RKO (cell line): ENCODE measurements around the gene IGSF11.
"Not testable (repeated sequence)": the region's sequence is repeated elsewhere in the genome, so short reads cannot be mapped to it uniquely, and the experiment has no call there.

Experiments
- DNase-seq: peaks from one replicate; pipeline ENCODE4 v3.0.0-alpha.2; 2016; ENCODE audit warnings: low spot score

IGSF11 gene

DNA sequence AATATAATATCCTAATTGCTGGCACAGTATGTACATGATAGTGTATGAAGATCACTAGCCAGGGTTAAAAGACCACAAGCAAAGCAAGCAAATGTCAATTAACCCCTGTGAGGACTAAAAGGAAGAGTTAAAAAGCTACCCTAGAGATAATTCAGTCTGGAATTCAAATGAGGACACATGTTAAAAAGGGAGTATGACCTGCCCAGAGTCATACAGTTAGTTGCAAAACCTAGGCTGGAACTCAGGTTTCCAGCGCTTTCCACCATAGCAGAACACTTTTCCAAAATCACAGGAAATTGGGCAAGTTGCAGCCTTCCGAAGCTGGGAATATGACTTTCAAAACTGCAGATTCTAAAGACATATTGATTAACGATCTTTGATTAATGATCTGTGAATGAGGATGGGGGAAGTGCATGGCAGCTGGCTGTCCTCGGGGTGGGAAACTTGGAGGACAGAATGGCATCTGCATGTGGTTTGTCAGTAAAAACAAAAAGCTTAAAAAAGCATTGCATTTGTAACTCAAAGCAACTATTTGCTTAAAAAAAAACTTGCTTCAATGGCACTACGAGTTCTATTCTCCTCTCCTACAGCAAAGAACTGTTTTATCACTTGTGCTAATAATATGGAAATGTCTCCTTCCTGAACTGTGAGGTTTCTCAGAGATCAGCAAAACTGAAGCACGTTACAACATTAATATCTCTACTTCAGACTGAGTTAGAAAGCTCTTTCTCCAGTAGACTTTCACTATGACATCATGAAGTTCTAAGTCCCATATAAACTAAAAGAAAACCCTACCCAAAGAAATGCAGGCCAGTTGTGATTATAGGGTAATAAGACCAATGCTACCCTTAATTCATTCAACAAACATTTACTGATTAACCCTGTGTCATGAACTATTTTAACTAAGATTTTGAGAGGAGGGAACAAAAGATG lies 46.2 kb downstream of the IGSF11 start:
- DNase-seq = no peak

DNA sequence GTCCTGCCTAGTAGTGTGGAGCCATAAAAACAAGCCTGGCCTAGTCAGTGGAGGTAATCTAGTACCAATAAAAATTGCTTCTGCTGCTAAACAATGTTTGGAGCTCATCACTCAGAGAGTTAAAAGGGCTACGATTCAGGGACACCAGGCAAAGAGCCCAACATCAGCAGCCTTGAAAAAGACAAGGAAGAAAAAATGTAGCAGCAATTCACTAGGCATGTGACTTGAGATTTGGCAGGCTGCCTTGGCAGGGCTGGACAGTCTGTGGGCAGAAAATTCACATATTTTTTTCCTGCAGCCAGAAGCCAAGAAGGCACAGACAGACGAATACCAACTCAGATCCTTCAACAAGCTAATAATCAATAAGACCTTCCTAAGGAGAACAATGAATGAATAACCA lies 47.2 kb downstream of the IGSF11 start:
- no peak for DNase-seq

DNA sequence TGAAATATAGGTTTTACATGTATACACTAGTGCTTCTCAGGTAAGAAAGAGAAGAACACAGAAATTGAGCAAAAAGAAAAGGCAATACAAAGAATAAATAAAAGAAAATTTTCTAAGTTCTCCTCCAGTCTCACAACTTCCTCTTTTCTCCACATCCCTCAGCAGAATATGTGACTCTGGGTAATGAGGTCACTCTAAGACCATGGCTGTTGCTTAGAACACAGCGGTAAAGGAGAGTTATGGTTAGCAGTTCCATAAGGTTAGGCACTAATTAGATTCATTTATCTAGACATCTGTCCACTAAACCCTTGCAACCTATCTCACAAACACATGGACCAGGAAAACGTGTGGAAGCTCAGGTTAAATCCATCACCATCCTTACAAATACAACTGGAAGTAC lies 47.9 kb downstream of the IGSF11 start:
- DNase-seq = no peak

DNA sequence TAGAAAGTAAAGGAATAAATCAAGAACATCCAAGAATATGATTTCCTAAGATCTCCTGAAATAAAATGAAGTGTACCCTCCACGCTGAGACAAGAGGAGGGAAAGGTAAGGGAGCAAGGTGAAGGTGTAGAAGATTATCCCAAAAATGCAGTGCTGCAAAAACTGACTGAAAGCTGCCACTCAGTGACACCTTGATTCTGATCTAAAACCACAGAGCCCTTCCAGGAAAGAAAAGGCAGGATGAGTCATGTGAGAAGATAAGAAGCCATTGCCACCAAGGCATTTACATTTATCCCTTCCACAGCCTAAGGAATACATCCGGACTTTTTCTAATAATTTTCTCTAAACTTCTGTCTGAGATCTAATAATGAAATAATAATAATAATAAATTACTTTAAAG lies 49.9 kb downstream of the IGSF11 start:
- no peak for DNase-seq

DNA sequence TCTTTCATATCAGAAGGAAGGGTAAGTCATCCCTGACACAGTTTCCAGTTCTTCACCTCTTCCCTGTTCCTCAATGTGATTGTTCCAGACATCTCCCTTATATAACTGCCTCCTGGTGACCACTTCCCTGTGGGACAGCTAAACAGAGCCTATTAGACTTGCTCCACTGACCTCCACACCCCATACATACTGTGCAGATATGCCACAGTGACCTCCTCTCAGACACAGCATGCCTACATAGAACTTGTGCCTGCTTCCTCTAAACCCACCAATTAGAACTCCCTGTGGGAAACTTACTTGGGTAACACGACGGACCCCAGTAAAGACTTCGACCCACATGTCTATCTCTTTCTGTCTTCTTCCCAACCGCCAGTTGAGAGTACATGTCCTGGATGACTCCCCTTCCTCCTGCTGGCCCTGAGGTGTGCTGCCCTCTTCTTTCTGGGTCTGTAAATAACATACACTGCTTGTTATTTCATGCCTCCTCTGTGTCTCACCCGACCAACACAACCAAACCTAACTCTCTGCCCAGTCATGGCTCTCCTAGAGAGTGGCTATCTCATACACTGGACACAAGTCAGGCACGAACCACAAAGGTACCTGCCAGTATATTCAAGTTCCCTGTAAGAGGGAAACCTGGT lies 53.0 kb downstream of the IGSF11 start:
- no peak for DNase-seq

DNA sequence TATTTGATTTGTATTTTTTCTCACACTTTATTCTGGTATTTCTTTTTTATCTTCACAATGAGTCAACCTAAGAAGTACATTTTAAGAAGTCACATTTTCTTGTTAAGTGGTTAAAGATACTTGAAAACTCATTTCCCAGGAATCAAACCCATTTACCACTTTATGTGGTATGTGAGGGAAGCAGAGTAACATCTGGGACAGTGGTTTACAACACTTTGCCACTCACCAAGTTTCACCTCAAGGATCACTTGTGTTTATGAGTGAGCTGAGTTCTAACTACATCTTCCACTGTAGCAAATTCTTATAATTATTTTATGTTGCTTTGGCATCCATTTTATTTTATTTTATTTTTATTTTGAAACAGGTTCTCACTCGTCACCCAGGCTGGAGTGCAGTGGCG lies 53.8 kb downstream of the IGSF11 start:
- no peak for DNase-seq

DNA sequence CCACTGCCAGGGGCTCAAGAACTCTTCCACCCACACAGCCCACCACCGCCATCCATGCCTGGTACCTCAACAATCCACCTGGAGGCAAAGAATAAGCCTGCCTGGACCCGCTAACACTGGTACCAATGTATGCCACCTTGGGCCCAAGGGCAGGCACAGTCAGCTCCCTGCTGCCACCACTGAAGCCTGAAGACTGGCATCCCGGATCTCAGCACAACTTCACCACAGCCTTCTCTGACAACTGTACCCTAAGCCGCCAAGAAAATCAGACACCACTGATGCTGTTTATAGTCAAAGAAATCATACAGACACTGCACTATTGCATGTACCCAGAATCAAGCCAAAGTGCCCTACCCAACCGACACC lies 56.3 kb downstream of the IGSF11 start:
- DNase-seq = no peak

DNA sequence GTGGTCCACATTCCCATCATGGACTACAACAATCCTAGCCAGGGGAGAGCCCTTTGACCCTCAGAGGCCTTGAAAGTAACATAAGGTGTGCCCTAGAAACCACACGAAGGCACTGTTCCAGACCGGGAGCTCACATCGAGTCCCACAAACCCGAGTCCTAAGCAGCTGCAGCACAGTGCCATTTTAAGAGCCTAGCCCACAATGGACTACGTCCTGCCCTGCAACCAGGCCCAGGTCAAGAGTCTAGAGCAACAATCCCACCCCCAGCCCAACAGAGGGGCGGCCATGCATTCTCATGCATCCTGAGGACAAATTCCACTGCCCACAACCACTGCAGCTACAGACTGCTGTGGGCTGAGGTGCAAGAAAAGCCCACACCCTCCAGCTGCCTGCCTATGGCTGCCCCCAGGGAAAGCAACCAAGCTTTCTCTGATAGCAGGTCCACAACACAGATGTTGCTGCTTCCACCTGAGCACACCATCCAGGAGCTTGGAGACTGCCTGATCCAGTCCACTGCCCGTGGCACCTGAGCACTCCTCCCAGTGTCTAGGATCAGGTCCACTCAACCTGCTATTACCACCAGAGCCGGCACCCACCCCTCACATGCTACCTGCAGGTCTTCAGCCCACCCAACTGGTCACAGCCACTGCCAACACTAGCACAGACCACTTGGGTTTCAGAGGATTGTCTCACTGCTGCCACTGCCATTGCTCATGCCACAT lies 56.8 kb downstream of the IGSF11 start:
- no peak for DNase-seq

DNA sequence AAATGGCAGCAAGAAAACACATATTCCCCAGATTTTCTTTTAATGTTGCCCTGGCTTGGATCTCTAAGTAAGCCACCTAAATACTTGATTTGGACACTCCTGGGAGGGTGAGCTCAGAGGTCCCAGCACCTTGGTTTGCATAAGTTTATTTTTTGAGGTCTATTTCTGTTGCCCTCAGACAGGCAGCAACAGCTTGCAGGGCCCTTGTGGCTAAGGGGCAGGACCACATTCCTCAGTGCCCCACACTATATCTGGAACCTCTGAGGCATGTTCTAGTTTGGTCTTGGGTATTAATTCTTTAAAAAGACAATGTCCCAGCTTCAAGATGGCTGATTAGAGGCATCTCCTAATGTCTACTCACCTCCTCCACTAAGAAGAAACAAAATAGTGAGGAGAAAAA lies 57.5 kb downstream of the IGSF11 start:
- DNase-seq = no peak

DNA sequence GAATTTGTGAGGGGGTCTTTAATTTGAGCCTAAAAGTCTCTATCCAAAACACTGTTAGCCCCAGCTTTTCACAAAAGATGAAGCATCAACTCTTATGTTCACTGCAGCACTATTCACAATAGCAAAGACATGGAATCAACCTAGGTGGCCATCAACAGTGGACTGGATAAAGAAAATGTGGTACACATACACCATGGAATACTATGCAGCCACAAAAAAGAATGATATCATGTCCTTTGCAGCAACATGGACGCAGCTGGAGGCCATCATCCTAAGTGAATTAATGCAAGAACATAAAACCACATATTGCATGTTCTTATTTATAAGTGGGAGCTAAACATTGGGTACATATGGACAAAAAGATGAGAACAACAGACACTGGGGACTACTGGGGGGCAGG lies 59.2 kb downstream of the IGSF11 start:
- not testable (repeated sequence) for DNase-seq

DNA sequence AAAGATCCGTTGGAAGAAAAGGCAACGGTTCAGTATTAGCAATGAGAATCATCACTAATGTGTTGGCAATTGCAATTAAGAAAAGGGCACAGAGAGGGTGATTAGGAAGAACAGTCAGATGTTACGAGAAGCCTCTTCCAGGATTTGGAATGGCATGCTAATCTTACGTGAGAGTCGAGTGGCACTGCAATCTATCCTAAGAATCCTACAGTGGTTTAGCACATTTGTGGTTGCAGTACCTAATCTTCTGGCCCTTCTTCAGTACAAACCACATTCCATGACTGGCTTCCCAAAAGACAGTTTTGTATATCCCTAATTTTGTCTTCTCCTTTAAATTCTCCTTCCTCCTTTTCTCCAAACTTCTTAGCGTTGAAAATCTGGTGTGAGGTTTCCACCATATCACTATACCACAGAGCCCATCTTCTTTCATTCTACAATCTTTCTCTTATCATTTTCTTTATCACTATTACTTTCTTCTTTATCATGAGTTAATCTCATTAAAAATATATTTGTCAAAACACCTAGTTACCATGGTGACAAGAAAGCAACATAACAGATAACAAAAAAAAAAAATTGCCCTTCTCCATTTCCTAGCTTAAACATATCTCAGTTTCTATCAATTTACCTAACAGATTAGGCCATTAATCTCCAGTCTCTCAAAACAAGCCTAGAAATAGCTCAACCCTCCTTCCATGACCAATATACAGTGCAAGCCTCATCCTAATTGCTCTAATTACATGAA lies 60.1 kb downstream of the IGSF11 start:
- no peak for DNase-seq

DNA sequence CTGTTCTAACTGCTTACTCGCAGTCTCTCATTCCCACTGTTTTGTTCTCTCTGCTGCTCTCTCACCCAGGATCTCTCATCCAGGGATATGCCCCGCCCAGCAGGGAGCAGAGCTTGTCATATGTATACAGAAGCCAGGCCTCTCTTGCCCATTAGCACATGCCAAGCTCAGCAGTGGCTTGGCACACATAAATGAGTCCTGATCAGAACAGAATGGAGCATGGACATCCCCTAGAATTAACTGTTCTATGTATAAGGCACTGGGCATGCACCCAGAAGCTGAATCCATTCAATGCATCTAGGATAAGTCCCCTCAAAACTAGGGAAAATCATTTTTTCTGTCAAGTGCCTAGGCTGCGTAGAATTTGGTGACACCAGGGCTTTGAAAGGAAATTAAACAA lies 61.6 kb downstream of the IGSF11 start:
- no peak for DNase-seq

DNA sequence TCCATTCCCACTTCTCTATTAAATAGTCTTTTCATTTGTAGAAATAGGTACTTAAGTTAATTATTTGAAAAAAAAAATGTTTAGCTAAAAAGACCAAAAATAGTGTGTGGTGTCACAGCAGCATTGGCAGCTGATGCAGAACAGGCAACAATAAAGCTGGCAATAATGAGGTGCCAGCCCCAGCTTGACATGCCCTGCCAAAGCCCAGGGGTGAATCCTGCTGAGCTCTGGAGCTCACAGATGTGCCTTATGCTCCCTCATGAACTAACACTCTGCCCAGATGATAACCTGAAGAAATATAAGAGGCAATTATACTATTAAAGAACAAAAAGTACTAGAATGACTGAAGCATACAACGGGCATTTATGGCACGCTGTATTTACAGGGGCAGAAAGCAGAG lies 63.8 kb downstream of the IGSF11 start:
- DNase-seq = no peak

DNA sequence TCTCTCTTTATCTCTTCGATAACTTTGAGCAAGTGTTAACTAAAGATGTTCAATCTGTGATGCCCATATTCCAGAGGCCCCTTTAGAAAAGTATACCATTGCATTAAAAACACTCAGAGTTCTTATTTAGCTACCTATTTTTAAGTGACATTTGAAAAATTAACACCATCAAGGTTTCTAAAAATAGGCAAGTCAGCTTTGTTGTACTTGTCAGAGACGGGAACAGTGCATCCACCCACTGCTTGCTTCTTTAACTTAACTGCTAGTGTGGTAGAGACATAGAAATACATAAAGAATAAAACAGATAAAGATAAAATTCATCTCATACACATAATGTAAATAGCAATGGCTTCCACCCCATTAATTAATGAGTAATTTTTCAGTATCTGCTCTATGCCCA lies 66.0 kb downstream of the IGSF11 start:
- no peak for DNase-seq

DNA sequence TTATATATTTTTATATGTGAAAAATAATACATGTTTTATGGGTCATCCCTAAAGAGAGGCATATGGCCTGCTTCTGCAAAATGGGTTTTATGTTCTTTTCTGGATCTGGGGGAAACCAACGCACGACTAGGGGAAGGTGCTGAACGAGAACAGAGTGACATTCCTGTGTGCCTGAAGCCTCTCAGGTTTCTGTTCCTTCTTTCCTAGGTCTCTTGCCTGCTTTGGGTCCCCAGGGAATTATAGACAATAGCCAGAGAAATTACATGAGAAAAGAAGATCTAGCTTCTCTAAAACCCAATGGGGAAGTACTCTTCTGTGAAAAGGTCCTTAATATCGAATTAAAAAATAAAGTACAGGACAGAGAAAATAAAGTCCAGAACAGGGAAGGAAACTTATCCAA lies 66.5 kb downstream of the IGSF11 start:
- no peak for DNase-seq

DNA sequence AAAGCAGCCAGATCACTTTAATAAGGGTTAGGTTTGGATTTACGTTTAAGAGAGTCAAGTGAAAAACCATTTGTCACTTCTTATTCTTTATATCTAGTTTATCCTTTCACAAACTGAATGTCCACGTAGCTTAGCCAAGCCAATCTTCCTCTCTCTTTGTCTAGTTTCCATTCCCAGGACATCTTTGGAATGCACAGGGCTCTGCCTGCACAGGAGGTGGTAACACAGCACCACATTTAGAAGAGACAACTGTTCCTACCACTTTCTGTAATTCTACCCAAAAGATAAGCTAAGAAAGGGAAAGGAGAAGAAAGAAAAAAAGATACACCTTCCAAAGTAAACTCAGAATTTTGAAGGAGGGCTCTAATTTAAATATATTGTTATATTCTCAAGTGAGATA lies 67.9 kb downstream of the IGSF11 start:
- no peak for DNase-seq

DNA sequence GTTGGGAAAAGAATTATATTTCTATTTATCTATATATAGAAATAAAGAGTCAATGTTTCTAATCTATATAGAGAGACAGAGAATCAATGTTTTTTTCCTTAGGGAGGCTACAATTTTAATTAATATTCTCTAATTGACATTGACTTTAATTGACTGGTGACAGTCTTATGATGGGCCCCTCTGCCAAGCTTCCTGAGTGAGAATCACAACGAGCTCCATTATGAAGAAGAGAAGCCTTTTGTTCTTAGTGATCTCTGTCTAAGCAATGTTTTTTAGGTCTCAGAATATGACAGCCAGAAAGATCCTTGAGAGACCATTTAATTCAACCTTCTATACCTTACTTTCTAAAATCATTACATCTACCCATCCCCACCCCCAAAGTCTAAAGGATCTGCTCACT lies 70.9 kb downstream of the IGSF11 start:
- DNase-seq = no peak

DNA sequence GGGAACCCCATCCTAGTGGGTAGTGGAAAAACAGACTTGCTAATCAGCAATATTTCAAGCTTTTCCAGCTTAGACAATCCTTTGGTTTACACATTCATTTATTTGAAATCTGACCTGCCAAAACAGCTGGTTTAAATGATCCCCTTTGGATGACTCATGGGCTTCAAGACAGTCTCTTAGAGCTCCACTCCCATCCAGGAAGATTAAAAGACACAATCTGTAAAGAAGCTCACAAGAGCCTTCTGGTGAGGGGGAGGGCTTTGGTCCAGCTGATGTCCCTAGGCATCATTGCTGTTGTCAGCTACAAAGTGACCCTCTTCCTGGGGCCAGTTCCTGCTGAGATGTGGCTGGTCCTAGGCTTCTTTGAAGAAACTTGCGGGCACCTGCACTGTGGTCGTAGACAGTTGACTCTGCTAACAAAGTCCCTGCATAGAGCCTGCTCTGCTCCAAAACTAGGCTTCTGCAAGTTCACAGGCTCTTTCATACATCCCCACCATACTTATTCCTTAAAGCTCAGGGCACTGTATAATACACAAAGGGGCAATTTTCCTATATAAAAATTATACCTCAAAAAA lies 73.7 kb downstream of the IGSF11 start:
- DNase-seq = peak; percentile 3

DNA sequence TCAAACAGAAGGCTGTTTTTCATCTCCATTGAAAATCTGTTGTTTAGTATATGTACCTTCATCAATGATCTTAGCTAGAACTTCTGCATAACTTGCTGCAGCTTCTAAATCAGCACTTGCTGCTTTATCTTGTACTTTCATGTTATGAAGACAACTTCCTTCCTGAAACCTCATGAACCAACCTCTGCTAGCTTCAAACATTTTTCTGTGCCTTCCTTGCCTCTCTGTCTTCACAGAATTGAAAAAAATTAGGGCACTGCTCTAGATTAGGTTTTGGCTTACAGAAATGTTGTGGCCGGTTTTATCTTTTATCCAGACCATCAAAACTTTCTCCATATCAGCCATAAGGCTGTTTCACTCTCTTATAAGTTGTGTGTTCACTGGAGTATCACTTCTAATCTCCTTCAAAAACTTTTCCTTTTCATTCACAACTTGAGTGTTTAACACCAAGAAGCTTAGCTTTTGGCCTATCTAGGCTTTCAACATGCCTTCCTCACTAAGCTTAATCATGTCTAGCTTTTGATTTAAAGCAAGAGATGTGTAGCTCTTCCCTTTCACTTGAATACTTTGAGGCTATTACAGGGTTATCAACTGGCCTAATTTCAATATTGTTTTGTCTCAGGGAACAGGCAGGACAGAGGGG lies 78.6 kb downstream of the IGSF11 start:
- DNase-seq = no peak

DNA sequence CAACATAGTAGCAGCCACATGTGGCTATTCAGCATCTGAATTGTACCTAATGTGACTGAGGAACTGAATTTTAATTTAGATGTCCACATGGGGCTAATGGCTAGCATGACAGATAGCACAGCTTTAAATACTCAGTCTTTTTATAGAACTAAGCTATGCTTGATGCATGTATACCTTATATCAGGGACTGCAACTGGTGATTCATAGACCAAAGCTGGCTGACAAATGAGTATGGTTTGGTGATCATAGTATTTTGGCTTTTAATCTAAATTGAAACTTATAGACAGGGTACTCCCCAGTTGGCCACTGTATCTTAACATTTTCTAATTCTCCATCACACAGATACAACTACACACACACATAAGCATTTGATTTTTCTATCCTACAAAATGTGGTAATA lies 83.6 kb downstream of the IGSF11 start:
- no peak for DNase-seq

DNA sequence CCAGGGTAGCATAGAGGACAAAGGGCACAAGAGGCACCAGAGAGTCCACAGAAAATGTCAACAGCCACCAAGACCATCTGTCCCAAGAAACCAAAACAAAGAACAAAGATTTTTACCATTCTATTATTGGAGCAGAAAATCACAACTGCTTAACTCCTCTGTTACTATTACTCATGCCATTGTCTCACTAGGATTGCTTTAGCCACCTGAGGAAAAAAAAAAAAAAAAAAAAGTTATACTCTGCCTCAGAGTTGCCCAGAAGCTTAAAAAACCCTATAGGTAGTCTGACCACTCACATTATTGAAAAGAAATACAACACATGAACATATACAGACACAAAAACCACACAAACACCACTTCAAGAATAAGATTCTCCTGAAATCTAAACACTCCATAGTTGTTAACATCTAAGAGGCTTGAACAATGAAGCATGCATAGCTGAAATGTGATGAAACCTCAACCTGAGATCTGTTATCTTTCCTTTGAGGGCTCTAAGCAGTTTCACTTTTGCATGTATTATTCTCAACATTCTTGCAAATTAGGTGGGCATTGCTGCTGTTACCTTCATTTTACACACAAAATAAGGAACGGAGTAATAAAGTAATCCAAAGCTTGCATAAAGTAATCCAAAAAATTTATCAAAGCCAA lies 85.4 kb downstream of the IGSF11 start:
- DNase-seq = no peak
